Left colon (tissue), 2 donors: Measurements from ENCODE around the gene MAGI1. TPM values are rescaled to one million over a fixed set of nuclear protein-coding genes. Genes with fewer than 3 reads are reported as not detected.
"Not testable (repeated sequence)": the region's sequence is repeated elsewhere in the genome, so short reads cannot be mapped to it uniquely, and the experiment has no call there.

Source experiments
- ATAC-seq: fragments of 200-7000 bp; cut with Tn5 transposase; one replicate; pipeline ENCODE4 v1.9.1; 2020; ENCODE audit warnings: mild to moderate bottlenecking, moderate library complexity
- DNase-seq, 2 donors: peaks; one replicate each; pipeline ENCODE4 v3.0.0-alpha.2; 2020
- intact Hi-C, 2 donors: fragments of 100-400 bp; cut with DNase I in 1 of 2; cut with micrococcal nuclease in 1 of 2; formaldehyde crosslinking; loops; one replicate each; pipeline versions ENCODE4 v1.11.2 to v1.14.0; 2022; cut with DNase I, micrococcal nuclease
- total RNA-seq, 2 donors: library from RNA; stranded (reverse); fragmentation: NEBNext Ultra II Directional; extraction: Animal tissue kit (Norgen Biotek cat#: 25700); gene quantifications; one replicate each; pipeline ENCODE4 v1.2.1, GENCODE V29; 2021
- donor health status: DM: no; HTN: no; CAD: no.
- donor health status: DM: yes; HTN: yes; CAD: no.

The MAGI1 gene
- total RNA-seq, 2 donors from 2014 or later = 45.9 to 49.2 TPM

- intact Hi-C loops = no loop called here
- no peak for ATAC-seq
- no peak for DNase-seq
These were observed 503.9 kb downstream of the MAGI1 start for GRCh38 chr3:65534805-65535204.

DNA sequence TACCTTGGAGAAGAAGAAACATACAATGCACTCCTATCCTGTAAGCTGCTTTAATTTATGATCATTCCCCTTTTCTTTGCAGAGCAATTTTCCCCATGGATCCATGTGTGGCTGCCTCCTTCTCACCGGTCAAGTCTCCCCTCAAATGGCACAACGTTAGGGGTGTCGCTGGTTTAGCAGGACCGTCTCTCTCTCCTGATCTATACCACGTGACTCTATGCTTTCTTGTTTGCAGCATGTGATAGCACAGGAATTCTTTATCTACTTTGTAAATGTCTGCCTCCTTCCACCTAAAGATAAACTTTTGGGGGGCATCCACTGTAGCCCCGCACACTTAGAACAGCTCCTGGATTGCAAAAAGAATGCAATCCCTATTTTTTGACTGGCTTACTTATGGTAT, 506.0 kb downstream of the MAGI1 start:
- ATAC-seq (no peak), DNase-seq (no peak)
- intact Hi-C loops = no loop called here

DNA sequence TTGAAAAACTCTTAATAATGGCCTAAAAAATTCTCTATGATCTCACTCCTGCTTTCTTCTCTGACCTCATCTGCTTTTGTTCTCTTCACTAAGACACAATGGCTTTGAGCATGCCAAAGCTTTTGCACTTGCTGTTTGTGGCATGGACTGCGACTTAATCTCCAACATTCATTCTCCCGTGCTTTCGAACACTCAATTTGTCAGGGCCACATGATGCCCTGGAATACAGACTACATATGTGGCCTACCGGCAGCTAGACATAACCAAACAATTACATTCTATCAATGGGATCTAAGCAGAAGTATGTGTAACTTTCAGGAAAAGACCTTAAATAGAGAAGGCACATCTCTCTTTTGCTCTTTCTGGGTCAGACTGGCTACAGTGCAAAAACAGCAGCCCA, 506.5 kb downstream of the MAGI1 start:
- intact Hi-C loops = no loop called here
- no peak for ATAC-seq
- DNase-seq = no peak

DNA sequence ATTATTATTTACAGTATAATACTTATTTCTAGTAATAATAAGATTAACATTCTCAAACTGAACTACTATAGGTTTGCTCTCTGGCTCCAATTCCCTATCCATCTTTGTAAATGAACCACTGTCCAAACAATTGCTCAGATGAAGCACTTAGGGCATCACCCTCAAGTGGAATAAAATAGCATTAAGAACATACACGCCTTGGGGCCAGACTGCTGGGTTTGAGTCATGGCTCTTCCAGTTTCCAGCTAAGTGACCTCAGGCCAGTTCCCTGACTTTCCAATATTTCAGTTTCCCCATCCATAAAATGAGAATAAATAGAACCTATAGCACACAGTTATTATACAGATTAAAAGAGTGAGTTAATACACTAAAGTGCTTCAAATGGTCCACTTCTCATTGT, 507.2 kb downstream of the MAGI1 start:
- intact Hi-C loops = no loop called here
- DNase-seq (no peak), ATAC-seq (no peak)

DNA sequence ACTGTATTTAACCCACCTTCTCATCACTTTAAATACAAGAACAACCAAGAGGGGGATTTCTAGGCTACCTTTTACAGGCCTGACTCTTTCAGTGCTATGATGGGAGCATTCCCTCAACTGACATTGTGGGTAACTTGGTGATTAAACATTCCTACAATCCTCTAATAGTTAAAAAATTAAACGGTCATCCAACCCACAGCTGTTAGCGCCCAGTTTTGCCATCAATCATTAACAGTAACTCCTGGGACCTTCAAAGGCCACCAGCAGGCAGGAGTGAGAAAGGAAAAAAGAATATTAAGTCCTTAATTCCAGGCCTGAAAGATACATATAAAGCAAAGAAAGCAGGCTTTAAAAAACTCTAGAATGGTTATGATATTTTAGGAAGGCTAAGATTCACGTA, 512.1 kb downstream of the MAGI1 start:
- ATAC-seq (no peak), DNase-seq (no peak)
- intact Hi-C loops = no loop called here

DNA sequence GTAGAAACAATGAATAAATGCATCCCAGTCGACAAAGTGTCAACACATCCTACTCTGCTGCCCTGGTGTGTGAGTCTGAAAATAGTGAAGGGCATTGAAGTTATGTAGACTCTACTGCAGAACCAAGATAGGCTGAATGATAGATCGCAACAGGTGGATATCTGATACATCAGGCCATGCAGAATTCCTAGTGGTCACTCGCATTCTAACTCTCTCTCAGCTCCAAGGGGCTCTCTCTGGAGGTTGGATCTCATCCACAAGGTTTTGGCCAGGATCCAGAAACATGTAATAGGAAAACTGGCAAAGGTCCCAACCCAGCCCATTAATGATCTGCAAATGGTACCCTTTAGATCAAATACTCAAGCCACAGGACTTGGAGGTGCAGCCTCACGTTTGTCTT, 514.1 kb downstream of the MAGI1 start:
- ATAC-seq = no peak
- intact Hi-C loops = no loop called here
- no peak for DNase-seq

DNA sequence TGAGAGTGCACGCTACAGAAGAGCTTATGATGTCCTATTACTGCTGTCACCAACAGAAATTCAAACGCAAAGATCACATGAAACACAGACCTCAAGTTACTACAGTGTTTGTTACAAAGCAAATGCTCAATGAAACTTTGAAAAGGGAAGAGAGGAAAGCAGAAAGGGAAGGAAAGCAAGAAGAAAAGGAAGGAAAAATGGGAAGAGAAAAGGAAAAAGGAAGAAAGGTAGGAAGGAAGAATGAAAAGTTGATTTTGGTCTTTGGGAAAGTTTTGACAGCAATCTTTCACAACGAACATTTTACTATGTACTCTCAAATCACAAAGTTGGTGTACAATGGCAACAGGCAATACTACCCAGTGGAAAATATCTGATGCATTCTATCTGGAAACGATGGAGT, 514.8 kb downstream of the MAGI1 start:
- ATAC-seq (no peak), DNase-seq (no peak)
- intact Hi-C loops = no loop called here

DNA sequence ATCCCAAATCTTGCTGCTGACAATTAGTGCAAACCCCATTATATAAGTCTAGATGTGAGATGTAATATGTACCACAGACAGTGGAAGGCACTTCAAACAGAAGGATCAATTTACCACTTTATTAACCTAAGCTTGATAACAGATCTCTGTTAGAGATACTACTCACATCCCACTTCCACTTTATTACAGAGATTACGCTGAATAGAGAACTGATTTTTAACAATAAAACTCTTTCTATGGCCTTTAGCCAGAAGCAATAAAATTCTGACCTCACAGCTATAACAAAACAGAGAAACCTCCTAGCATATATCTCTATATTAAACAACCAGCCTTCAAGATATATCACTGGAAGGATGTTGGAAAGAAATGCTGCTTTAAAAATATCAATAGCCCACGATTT, 517.7 kb downstream of the MAGI1 start:
- DNase-seq (no peak), ATAC-seq (peak; percentile 69)
- intact Hi-C loops = no loop called here

GRCh38 chr3:65516998-65517397, 521.7 kb downstream of the MAGI1 start:
- DNase-seq (no peak), ATAC-seq (no peak)
- intact Hi-C loops = no loop called here

DNA sequence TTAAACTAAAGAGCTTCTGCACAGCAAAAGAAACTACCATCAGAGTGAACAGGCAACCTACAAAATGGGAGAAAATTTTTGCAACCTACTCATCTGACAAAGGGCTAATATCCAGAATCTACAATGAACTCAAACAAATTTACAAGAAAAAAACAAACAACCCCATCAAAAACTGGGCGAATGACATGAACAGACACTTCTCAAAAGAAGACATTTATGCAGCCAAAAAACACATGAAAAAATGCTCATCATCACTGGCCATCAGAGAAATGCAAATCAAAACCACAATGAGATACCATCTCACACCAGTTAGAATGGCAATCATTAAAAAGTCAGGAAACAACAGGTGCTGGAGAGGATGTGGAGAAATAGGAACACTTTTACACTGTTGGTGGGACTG, 524.4 kb downstream of the MAGI1 start:
- DNase-seq, ATAC-seq, intact Hi-C loops: not testable (repeated sequence)

GRCh38 chr3:65509423-65509794, 529.3 kb downstream of the MAGI1 start:
- ATAC-seq, intact Hi-C loops, DNase-seq: not testable (repeated sequence)

- ATAC-seq (peak; percentile 51), DNase-seq (no peak)
- intact Hi-C loops = no loop called here
These were observed 529.8 kb downstream of the MAGI1 start for GRCh38 chr3:65508750-65509422.

GRCh38 chr3:65507437-65507836, 531.3 kb downstream of the MAGI1 start:
- ATAC-seq (no peak), DNase-seq (no peak)
- intact Hi-C loops = no loop called here

DNA sequence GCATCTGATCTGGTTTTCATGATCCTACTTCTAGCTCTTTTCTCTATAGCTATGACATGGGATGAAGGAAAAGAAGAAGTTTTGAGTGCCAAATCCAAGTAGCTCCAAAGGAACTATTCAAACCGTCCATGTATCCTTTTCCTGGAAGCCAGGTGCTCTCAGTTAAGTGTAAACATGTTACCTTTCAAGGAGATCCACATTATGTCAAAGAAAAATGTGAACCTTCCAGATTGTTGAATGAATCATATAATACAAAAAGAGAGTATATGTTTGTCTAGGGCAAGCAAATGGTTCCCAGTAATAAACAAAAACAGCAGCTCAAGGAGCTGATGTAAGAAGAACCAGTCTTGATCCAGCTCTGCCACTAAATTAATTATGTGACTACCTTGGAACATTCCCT, 534.9 kb downstream of the MAGI1 start:
- ATAC-seq (no peak), DNase-seq (no peak)
- intact Hi-C loops = no loop called here

DNA sequence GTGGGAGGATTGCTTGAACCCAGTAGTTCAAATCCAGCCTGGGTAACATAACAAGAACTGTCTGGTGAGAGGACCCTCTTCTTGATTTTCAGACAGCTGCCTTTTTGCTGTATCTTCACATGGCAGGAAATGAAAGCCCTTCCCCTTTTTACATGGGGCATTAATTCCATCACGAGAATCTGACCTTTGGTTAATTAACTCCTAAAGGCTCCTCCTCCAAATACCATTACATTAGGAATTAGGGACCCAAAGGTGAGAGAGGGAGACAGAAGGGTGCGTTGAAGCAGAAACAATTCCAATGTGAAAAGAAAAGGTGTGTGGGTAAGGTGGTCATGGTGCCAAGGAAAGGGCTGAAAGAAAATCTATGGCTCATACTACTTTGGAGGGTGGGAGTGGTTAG, 536.2 kb downstream of the MAGI1 start:
- intact Hi-C loops = no loop called here
- DNase-seq (no peak), ATAC-seq (no peak)

- no peak for ATAC-seq
- DNase-seq = no peak
- intact Hi-C loops = no loop called here
These were observed 538.1 kb downstream of the MAGI1 start for GRCh38 chr3:65500398-65501306.

DNA sequence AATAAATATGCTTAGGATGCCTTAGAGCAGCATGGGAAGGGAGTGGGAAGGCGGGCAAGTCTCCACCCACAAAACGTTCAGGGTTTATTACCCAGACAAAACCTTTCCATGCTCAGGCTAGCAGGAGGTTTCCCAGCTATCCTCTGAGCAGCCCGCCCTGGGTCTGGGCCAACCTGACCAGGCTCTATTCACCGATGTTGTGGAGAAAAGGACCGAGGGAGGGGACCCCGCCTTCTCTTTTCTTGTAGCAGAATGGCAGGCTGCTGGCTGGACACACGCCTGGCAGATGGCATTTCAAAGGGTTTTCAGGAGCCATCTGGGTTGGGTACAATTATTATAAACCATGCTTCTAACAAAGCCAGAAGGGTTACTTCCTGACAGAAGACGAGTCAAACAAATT, 540.9 kb downstream of the MAGI1 start:
- intact Hi-C loops = no loop called here
- no peak for ATAC-seq

GRCh38 chr3:65497236-65497635, 541.5 kb downstream of the MAGI1 start:
- intact Hi-C loops = no loop called here
- no peak for ATAC-seq
- no peak for DNase-seq

More for the DNA sequence above, 540.9 kb downstream of the MAGI1 start:
- DNase-seq = no peak

GRCh38 chr3:65493938-65494337, 544.8 kb downstream of the MAGI1 start:
- intact Hi-C loops = no loop called here
- no peak for ATAC-seq
- no peak for DNase-seq

DNA sequence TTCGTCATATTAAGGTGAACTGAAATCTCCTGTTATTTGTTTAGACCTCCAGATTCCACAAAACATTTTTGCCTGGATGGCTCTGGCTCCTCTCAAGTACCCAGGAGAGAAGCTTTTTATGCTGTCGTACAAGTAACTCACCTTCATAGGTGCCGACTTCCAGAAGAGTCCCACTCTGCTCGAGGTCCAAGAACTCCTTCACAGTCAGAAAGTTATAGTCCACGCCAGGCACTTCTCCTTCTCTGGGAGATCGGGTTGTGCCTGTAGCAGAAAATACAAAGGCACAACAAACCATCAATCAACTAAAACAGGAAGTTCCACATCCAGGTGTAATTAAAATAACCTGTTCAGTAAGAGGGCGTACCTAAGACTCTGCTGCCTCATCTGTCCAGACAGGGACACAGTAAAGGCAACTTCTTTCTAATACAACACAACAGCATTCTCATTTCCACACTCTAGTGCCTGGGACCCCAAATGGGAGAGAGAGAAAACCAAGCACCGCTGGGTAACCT, 545.3 kb downstream of the MAGI1 start:
- DNase-seq = no peak
- ATAC-seq = peak; percentile 78
- intact Hi-C loops = no loop called here
